Glutamatergic neuron (in vitro differentiated cells): Measurements from ENCODE around the gene KIF20B. TPM values are rescaled to one million over a fixed set of nuclear protein-coding genes. Genes with fewer than 3 reads are reported as not detected.

Experiments used
- DNase-seq: peaks from one replicate; pipeline ENCODE4 v3.0.0; 2022
- H3K27ac Mint-ChIP-seq: one replicate; pipeline ENCODE4 v1.8.0; 2020; ENCODE audit warnings: mild to moderate bottlenecking, mixed read lengths, inconsistent platforms; ENCODE audit not compliant: unreplicated experiment
- H3K27me3 Mint-ChIP-seq: one replicate; pipeline ENCODE4 v1.8.0; 2020; ENCODE audit warnings: mild to moderate bottlenecking, moderate library complexity, mixed read lengths, inconsistent platforms; ENCODE audit not compliant: unreplicated experiment
- H3K36me3 Mint-ChIP-seq: one replicate; pipeline ENCODE4 v1.8.0; 2020; ENCODE audit warnings: mild to moderate bottlenecking, mixed read lengths, inconsistent platforms; ENCODE audit not compliant: unreplicated experiment
- H3K4me1 Mint-ChIP-seq: one replicate; pipeline ENCODE4 v1.8.0; 2020; ENCODE audit warnings: mild to moderate bottlenecking, low read depth, mixed read lengths, inconsistent platforms; ENCODE audit not compliant: unreplicated experiment
- H3K4me3 Mint-ChIP-seq: one replicate; pipeline ENCODE4 v1.8.0; 2020; ENCODE audit warnings: mild to moderate bottlenecking, mixed read lengths, inconsistent platforms; ENCODE audit not compliant: unreplicated experiment
- H3K9me3 Mint-ChIP-seq: one replicate; pipeline ENCODE4 v1.8.0; 2020; ENCODE audit warnings: mild to moderate bottlenecking, moderate library complexity, mixed read lengths, inconsistent platforms; ENCODE audit not compliant: unreplicated experiment
- total RNA-seq: library from RNA; stranded (reverse); fragmentation: NEBNext Ultra II Directional; extraction: Animal tissue kit (Norgen Biotek cat#: 25700); gene quantifications from one replicate; pipeline ENCODE4 v1.2.1, GENCODE V29; 2021; ENCODE audit not compliant: unreplicated experiment
- TF ChIP-seq, protein P1 (sequence below): fragments of 200-600 bp; sonication (generic); IDR thresholded peaks from one replicate; pipeline ENCODE4 v1.5.0; 2021; ENCODE audit not compliant: partially characterized antibody, unreplicated experiment

KIF20B gene
- total RNA-seq, 1 donor from 2014 or later, result 10.7 TPM

DNA sequence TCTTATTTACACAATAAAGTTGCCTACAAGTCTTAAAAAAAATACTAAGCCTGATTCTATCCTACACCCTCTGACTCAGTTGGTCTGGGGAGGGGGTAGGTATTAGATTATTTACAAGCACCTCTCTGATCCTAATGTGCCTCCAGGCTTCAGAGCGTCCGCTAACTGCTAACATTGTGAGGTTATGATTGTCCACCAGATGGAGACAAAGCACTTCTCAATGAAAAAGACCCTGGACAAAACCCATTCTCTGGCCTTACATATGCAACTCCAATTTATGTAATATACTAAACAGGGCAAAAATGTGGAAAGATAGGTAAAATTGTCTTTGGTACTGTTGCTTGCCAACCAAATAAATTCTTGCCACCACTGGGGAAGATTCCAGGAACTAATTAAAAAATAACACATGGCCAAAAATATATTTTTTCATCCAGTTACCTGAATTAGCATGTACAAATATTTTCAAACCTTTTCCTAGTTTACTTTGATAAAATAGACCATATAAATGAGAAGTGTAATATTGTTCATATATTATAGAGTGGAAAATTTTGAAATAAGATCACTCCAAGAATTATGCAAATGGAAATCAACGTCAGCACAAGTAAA lies 92.4 kb downstream of the KIF20B start:
- Mint-ChIP-seq H3K27ac (no peak overlapping the region), H3K4me3 (no peak overlapping the region), H3K9me3 (no peaks in the 10 kb centered on the region), H3K4me1 (peaks cover 15% of the 10 kb centered on the region), H3K27me3 (no peaks in the 10 kb centered on the region), H3K36me3 (no peaks in the 10 kb centered on the region)
- TF ChIP-seq, protein P1, sequence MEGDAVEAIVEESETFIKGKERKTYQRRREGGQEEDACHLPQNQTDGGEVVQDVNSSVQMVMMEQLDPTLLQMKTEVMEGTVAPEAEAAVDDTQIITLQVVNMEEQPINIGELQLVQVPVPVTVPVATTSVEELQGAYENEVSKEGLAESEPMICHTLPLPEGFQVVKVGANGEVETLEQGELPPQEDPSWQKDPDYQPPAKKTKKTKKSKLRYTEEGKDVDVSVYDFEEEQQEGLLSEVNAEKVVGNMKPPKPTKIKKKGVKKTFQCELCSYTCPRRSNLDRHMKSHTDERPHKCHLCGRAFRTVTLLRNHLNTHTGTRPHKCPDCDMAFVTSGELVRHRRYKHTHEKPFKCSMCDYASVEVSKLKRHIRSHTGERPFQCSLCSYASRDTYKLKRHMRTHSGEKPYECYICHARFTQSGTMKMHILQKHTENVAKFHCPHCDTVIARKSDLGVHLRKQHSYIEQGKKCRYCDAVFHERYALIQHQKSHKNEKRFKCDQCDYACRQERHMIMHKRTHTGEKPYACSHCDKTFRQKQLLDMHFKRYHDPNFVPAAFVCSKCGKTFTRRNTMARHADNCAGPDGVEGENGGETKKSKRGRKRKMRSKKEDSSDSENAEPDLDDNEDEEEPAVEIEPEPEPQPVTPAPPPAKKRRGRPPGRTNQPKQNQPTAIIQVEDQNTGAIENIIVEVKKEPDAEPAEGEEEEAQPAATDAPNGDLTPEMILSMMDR, result peak; percentile 74
- DNase-seq, result no peak

DNA sequence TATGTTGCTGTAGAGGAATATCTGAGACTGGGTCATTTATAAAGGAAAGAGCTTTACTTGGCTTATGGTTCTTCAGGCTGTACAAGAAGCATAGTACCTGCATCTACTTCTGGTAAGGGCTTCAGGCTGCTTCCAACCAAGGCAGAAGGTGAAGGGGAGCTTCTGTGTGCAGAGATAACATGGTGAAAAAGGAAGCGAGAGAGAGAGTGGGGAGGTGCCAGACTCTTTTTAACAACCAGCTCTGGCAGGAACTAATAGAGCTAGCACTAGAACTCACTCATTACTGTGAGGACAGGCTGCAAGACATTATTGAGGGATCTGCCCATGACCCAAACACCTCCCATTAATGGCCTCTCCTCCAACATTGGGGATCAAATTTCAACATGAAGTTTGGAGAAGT lies 94.5 kb downstream of the KIF20B start:
- no peaks in the 10 kb centered on the region for H3K9me3 Mint-ChIP-seq
- no peak for DNase-seq
- H3K4me3 Mint-ChIP-seq, result no peak overlapping the region
- peaks cover 2% of the 10 kb centered on the region for H3K36me3 Mint-ChIP-seq
- H3K27me3 Mint-ChIP-seq, result no peaks in the 10 kb centered on the region
- H3K4me1 Mint-ChIP-seq, result peaks cover 12% of the 10 kb centered on the region
- H3K27ac Mint-ChIP-seq, result no peak overlapping the region
- TF ChIP-seq, protein P1, result no peak

GRCh38 chr10:89798092-89798491 lies 96.7 kb downstream of the KIF20B start:
- Mint-ChIP-seq H3K27me3 (no peaks in the 10 kb centered on the region), H3K4me3 (no peak overlapping the region), H3K4me1 (peaks cover 12% of the 10 kb centered on the region), H3K36me3 (peaks cover 4% of the 10 kb centered on the region), H3K9me3 (peaks cover 2% of the 10 kb centered on the region), H3K27ac (no peak overlapping the region)
- TF ChIP-seq, protein P1, result no peak
- DNase-seq, result no peak

- DNase-seq, result no peak
- peaks cover 2% of the 10 kb centered on the region for H3K9me3 Mint-ChIP-seq
- TF ChIP-seq, protein P1, result no peak
- H3K36me3 Mint-ChIP-seq, result peaks cover 4% of the 10 kb centered on the region
- H3K4me3 Mint-ChIP-seq, result no peak overlapping the region
- no peaks in the 10 kb centered on the region for H3K27me3 Mint-ChIP-seq
- peaks cover 8% of the 10 kb centered on the region for H3K4me1 Mint-ChIP-seq
- no peak overlapping the region for H3K27ac Mint-ChIP-seq
These were observed 98.2 kb downstream of the KIF20B start for GRCh38 chr10:89799573-89799972.

DNA sequence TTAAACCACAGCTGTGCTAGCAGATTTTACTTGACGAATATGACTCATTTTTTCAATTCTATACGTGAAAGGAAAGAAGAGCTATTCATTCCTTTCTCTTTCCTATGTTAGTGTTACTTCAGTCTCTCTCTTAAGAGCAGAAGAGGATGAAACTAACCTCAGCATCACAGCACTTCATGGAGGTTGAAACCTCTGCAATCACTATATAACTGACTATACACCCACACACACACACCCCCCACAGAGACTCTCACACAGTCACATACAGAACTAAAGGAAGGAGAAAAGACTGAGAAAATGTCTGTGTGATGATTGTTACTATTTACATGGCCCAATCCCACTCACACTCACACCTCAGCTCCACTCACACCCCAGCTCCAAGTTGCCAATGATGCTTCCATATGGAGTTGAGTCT lies 104.2 kb downstream of the KIF20B start:
- H3K27me3 Mint-ChIP-seq, result no peaks in the 10 kb centered on the region
- DNase-seq, result no peak
- H3K4me1 Mint-ChIP-seq, result no peaks in the 10 kb centered on the region
- peaks cover 4% of the 10 kb centered on the region for H3K36me3 Mint-ChIP-seq
- TF ChIP-seq, protein P1, result no peak
- H3K9me3 Mint-ChIP-seq, result peaks cover 2% of the 10 kb centered on the region
- no peak overlapping the region for H3K4me3 Mint-ChIP-seq
- H3K27ac Mint-ChIP-seq, result no peak overlapping the region
